Left lung (tissue), 14 donors: ENCODE measurements around the gene NPC2. TPM values are rescaled to one million over a fixed set of nuclear protein-coding genes. Genes with fewer than 3 reads are reported as not detected.

ENCODE experiments used
- ATAC-seq: fragments of 200-7000 bp; cut with Tn5 transposase; one replicate; pipeline ENCODE4 v1.9.1; 2020; ENCODE audit warnings: moderate library complexity
- DNase-seq, 4 donors: peaks; one replicate each; pipeline ENCODE4 v3.0.0-alpha.2; 2013 to 2020
- H3K27ac ChIP-seq, 2 donors: fragments of 200-600 bp; sonication (generic) in 1 of 2; one replicate each; pipeline versions ENCODE4 v1.5.0 to v1.8.0; 2020 to 2021
- H3K27me3 ChIP-seq, 2 donors: fragments of 200-600 bp; sonication (generic) in 1 of 2; one replicate each; pipeline versions ENCODE4 v1.5.0 to v1.8.0; 2020 to 2021
- H3K36me3 ChIP-seq, 2 donors: fragments of 200-600 bp; sonication (generic) in 1 of 2; one replicate each; pipeline versions ENCODE4 v1.5.0 to v1.8.0; 2020 to 2021
- H3K4me1 ChIP-seq, 2 donors: fragments of 200-600 bp; one replicate each; pipeline ENCODE4 v1.8.0; 2021
- H3K4me3 ChIP-seq, 2 donors: fragments of 200-600 bp; sonication (generic) in 1 of 2; one replicate each; pipeline versions ENCODE4 v1.5.0 to v1.8.0; 2020 to 2021; ENCODE audit warnings: mild to moderate bottlenecking in 1 of 2
- H3K9me3 ChIP-seq, 2 donors: fragments of 200-600 bp; sonication (generic) in 1 of 2; one replicate each; pipeline versions ENCODE4 v1.5.0 to v1.8.0; 2020 to 2021
- CTCF ChIP-seq, 2 donors: fragments of 200-600 bp; sonication (generic) in 1 of 2; IDR thresholded peaks; one replicate each; pipeline versions ENCODE4 v1.5.0 to v1.8.0; 2021; ENCODE audit warnings: antibody characterized with exemption in 2 of 2
- intact Hi-C, 2 donors: fragments of 100-400 bp; cut with DNase I; formaldehyde crosslinking; loops; one replicate each; pipeline versions ENCODE4 v1.11.2 to v1.14.2; 2022
- long read RNA-seq, 12 donors: library from polyadenylated mRNA in 2 of 12; unstranded in 2 of 12; transcript quantifications; one replicate each; pipeline ENCODE4 v2.0.0 and lab custom pipeline, GENCODE V29; 2019 to 2026
- polyA plus RNA-seq, 6 donors: library from polyadenylated mRNA; unstranded; fragments of 120-200 nt; gene quantifications; one replicate each; pipeline ENCODE4 v1.2.1, GENCODE V29; 2013; ENCODE audit not compliant: insufficient read length in 6 of 6
- total RNA-seq, 2 donors: library from RNA; stranded (reverse); fragmentation: NEBNext Ultra II Directional; extraction: Animal tissue kit (Norgen Biotek cat#: 25700); gene quantifications; one replicate each; pipeline ENCODE4 v1.2.1, GENCODE V29; 2021
- donor health status: DM: no; HTN: yes; CAD: no.
- donor health status: DM: no; HTN: no; CAD: no.

NPC2 gene
- 1,000 to 10,000 TPM in 1 of 2 donors, 100 to 1,000 TPM in 1; 967 to 1,413 TPM for total RNA-seq
- 1,000 to 10,000 TPM in 3 of 6 donors, 100 to 1,000 TPM in 3; 776 to 1,143 (median 968) TPM for polyA plus RNA-seq
- long read RNA-seq, donor 1, transcript NPC2-207 (5 exons, 1,035 nt): major isoform, 879 of 1,135 reads
- long read RNA-seq, donor 1, transcript NPC2-209 (4 exons, 1,029 nt): minor isoform, 5 of 1,135 reads
- long read RNA-seq, donor 1, transcript NPC2-205 (4 exons, 583 nt): minor isoform, 8 of 1,135 reads
- long read RNA-seq, donor 1, partial matches to known transcripts: 157 of 1,135 reads
- long read RNA-seq, donor 1, other reads (novel, unspliced or antisense): 84 of 1,135 reads
- long read RNA-seq, donor 2, transcript NPC2-207 (5 exons, 1,035 nt): major isoform, 438 of 563 reads
- long read RNA-seq, donor 2, partial matches to known transcripts: 118 of 563 reads
- long read RNA-seq, donor 2, other reads (novel, unspliced or antisense): 0 of 563 reads
- long read RNA-seq, donor 3, transcript NPC2-207 (5 exons, 1,035 nt): major isoform, 359 of 473 reads
- long read RNA-seq, donor 3, partial matches to known transcripts: 106 of 473 reads
- long read RNA-seq, donor 3, other reads (novel, unspliced or antisense): 5 of 473 reads
- long read RNA-seq, donor 4, transcript NPC2-207 (5 exons, 1,035 nt): major isoform, 1,913 of 2,032 reads
- long read RNA-seq, donor 4, partial matches to known transcripts: 86 of 2,032 reads
- long read RNA-seq, donor 4, other reads (novel, unspliced or antisense): 28 of 2,032 reads
- long read RNA-seq, donor 5, transcript NPC2-207 (5 exons, 1,035 nt): major isoform, 690 of 933 reads
- long read RNA-seq, donor 5, transcript NPC2-209 (4 exons, 1,029 nt): minor isoform, 8 of 933 reads
- long read RNA-seq, donor 5, partial matches to known transcripts: 170 of 933 reads
- long read RNA-seq, donor 5, other reads (novel, unspliced or antisense): 62 of 933 reads
- long read RNA-seq, donor 6, transcript NPC2-207 (5 exons, 1,035 nt): major isoform, 459 of 618 reads
- long read RNA-seq, donor 6, partial matches to known transcripts: 96 of 618 reads
- long read RNA-seq, donor 6, other reads (novel, unspliced or antisense): 60 of 618 reads
- long read RNA-seq, donor 7, transcript NPC2-207 (5 exons, 1,035 nt): major isoform, 267 of 294 reads
- long read RNA-seq, donor 7, partial matches to known transcripts: 23 of 294 reads
- long read RNA-seq, donor 7, other reads (novel, unspliced or antisense): 0 of 294 reads
- long read RNA-seq, donor 8, transcript NPC2-207 (5 exons, 1,035 nt): major isoform, 279 of 391 reads
- long read RNA-seq, donor 8, partial matches to known transcripts: 51 of 391 reads
- long read RNA-seq, donor 8, other reads (novel, unspliced or antisense): 57 of 391 reads
- long read RNA-seq, donor 9: 0 reads
- long read RNA-seq, donor 10, transcript NPC2-205 (4 exons, 583 nt): minor isoform, 10 of 1,622 reads
- long read RNA-seq, donor 10, transcript NPC2-207 (5 exons, 1,035 nt): major isoform, 1,566 of 1,622 reads
- long read RNA-seq, donor 10, partial matches to known transcripts: 7 of 1,622 reads
- long read RNA-seq, donor 10, other reads (novel, unspliced or antisense): 36 of 1,622 reads
- long read RNA-seq, donor 11: 0 reads
- long read RNA-seq, donor 12, transcript NPC2-207 (5 exons, 1,035 nt): major isoform, 453 of 595 reads
- long read RNA-seq, donor 12, partial matches to known transcripts: 138 of 595 reads
- long read RNA-seq, donor 12, other reads (novel, unspliced or antisense): 0 of 595 reads

GRCh38 chr14:74492776-74493342 lies at the start of gene NPC2:
NPC2 (minus strand) TSS chr14:74493305; CDS start chr14:74493274, 31 bp downstream.
- Histone ChIP-seq H3K4me3 (peak within 1 kb of the TSS; percentile 83 to 97), H3K9me3 (no peaks in the 10 kb centered on the region), H3K36me3 (peaks cover 0 to 3% of the 10 kb centered on the region in 2 donors), H3K4me1 (peaks cover 14 to 66% of the 10 kb centered on the region in 2 donors), H3K27me3 (no peaks in the 10 kb centered on the region), H3K27ac (peak within 1 kb of the TSS; percentile 95 to 97)
- DNase-seq (no peak), ATAC-seq (no peak)
- peak in 1 of 2 donors; percentile 14 for TF ChIP-seq CTCF (IDR thresholded peaks at IDR 0.05)
- intact Hi-C loops: loop anchor here in 1 of 2 donors (5.0 kb wide), 1 partner anchor 131 kb away; no protein-coding TSS in a partner anchor

- intact Hi-C loops: no loop called here
- no peak for ATAC-seq
- DNase-seq: no peak
- H3K27me3 ChIP-seq: no peaks in the 10 kb centered on the region
- H3K4me3 ChIP-seq: no peak overlapping the region
- no peaks in the 10 kb centered on the region for H3K9me3 ChIP-seq
- no peak overlapping the region for H3K27ac ChIP-seq
- TF ChIP-seq CTCF (IDR thresholded peaks at IDR 0.05): no peak
- H3K4me1 ChIP-seq: no peaks in the 10 kb centered on the region
- H3K36me3 ChIP-seq: no peaks in the 10 kb centered on the region
These were observed 49.1 kb upstream of the NPC2 start for GRCh38 chr14:74542056-74542685.

GRCh38 chr14:74541225-74541624 lies 48.1 kb upstream of the NPC2 start:
- no peak for DNase-seq
- no peak for TF ChIP-seq CTCF (IDR thresholded peaks at IDR 0.05)
- Histone ChIP-seq H3K27me3 (no peaks in the 10 kb centered on the region), H3K9me3 (no peaks in the 10 kb centered on the region), H3K27ac (no peak overlapping the region), H3K4me1 (no peaks in the 10 kb centered on the region), H3K36me3 (no peaks in the 10 kb centered on the region), H3K4me3 (no peak overlapping the region)
- intact Hi-C loops: no loop called here
- no peak for ATAC-seq

GRCh38 chr14:74539503-74539902 lies 46.4 kb upstream of the NPC2 start:
- Histone ChIP-seq H3K36me3 (no peaks in the 10 kb centered on the region), H3K9me3 (no peaks in the 10 kb centered on the region), H3K27ac (no peak overlapping the region), H3K27me3 (no peaks in the 10 kb centered on the region), H3K4me1 (no peaks in the 10 kb centered on the region), H3K4me3 (no peak overlapping the region)
- no peak for DNase-seq
- intact Hi-C loops: no loop called here
- ATAC-seq: no peak
- TF ChIP-seq CTCF (IDR thresholded peaks at IDR 0.05): no peak
